Left lung (tissue), 10 donors: ENCODE data around the gene ANKFY1. TPM values are rescaled to one million over a fixed set of nuclear protein-coding genes. Genes with fewer than 3 reads are reported as not detected.

Source experiments
- ATAC-seq: fragments of 200-7000 bp; cut with Tn5 transposase; one replicate; pipeline ENCODE4 v1.9.1; 2020; ENCODE audit warnings: moderate library complexity
- DNase-seq, 4 donors: peaks; one replicate each; pipeline ENCODE4 v3.0.0-alpha.2; 2013 to 2020
- H3K27ac ChIP-seq, 2 donors: fragments of 200-600 bp; sonication (generic) in 1 of 2; one replicate each; pipeline versions ENCODE4 v1.5.0 to v1.8.0; 2020 to 2021
- H3K27me3 ChIP-seq, 2 donors: fragments of 200-600 bp; sonication (generic) in 1 of 2; one replicate each; pipeline versions ENCODE4 v1.5.0 to v1.8.0; 2020 to 2021
- H3K36me3 ChIP-seq, 2 donors: fragments of 200-600 bp; sonication (generic) in 1 of 2; one replicate each; pipeline versions ENCODE4 v1.5.0 to v1.8.0; 2020 to 2021
- H3K4me1 ChIP-seq, 2 donors: fragments of 200-600 bp; one replicate each; pipeline ENCODE4 v1.8.0; 2021
- H3K4me3 ChIP-seq, 2 donors: fragments of 200-600 bp; sonication (generic) in 1 of 2; one replicate each; pipeline versions ENCODE4 v1.5.0 to v1.8.0; 2020 to 2021; ENCODE audit warnings: mild to moderate bottlenecking in 1 of 2
- H3K9me3 ChIP-seq, 2 donors: fragments of 200-600 bp; sonication (generic) in 1 of 2; one replicate each; pipeline versions ENCODE4 v1.5.0 to v1.8.0; 2020 to 2021
- intact Hi-C, 2 donors: fragments of 100-400 bp; cut with DNase I; formaldehyde crosslinking; loops; one replicate each; pipeline versions ENCODE4 v1.11.2 to v1.14.2; 2022
- polyA plus RNA-seq, 6 donors: library from polyadenylated mRNA; unstranded; fragments of 120-200 nt; gene quantifications; one replicate each; pipeline ENCODE4 v1.2.1, GENCODE V29; 2013; ENCODE audit not compliant: insufficient read length in 6 of 6
- total RNA-seq, 2 donors: library from RNA; stranded (reverse); fragmentation: NEBNext Ultra II Directional; extraction: Animal tissue kit (Norgen Biotek cat#: 25700); gene quantifications; one replicate each; pipeline ENCODE4 v1.2.1, GENCODE V29; 2021
- TF ChIP-seq, protein P1 (sequence below), 2 donors: fragments of 200-600 bp; sonication (generic) in 1 of 2; IDR thresholded peaks; one replicate each; pipeline versions ENCODE4 v1.5.0 to v1.8.0; 2021; ENCODE audit warnings: antibody characterized with exemption in 2 of 2
- donor health status: DM: no; HTN: yes; CAD: no.
- donor health status: DM: no; HTN: no; CAD: no.

Gene ANKFY1
- total and polyA plus RNA-seq, 8 donors, result 52.9 to 76.9 (median 56.2) TPM

DNA sequence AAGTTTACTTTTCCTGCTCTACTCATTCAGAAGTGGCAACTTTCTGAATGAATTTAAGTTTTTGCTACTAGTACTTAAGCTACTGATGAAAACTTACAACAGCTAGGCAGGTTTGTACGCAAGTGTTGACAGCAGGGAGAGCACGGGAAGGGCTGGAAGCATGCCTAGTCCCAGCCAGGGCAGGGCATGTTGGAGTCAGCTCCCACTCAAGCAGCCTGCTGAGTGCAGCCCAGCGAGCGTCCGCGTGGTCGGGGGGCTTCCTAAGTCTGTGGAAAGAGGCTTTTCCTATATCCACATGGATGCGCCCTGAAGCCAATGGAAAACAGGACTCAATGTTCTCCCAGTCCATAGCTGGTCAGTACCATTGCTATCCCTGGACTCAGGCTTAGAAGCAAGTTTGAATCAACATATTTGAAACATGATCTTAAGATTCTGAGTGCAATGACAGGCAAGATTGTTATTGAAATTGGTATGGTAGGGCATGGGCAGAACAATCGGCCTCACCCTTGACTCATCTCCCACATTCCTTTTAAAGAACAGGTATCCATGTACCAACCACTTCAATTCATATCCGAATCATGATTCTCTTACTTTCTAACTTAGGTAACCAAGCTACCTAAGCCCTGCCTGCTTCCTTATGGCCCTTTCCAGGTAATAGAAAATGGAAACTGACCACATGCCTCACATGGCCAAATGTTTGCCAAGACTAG lies 98.3 kb downstream of the ANKFY1 start:
- Histone ChIP-seq H3K4me3 (no peak overlapping the region), H3K36me3 (peaks cover 0 to 67% of the 10 kb centered on the region in 2 donors), H3K27me3 (no peaks in the 10 kb centered on the region), H3K4me1 (peaks cover 0 to 31% of the 10 kb centered on the region in 2 donors), H3K9me3 (no peaks in the 10 kb centered on the region), H3K27ac (no peak overlapping the region)
- ATAC-seq, result no peak
- TF ChIP-seq, protein P1, sequence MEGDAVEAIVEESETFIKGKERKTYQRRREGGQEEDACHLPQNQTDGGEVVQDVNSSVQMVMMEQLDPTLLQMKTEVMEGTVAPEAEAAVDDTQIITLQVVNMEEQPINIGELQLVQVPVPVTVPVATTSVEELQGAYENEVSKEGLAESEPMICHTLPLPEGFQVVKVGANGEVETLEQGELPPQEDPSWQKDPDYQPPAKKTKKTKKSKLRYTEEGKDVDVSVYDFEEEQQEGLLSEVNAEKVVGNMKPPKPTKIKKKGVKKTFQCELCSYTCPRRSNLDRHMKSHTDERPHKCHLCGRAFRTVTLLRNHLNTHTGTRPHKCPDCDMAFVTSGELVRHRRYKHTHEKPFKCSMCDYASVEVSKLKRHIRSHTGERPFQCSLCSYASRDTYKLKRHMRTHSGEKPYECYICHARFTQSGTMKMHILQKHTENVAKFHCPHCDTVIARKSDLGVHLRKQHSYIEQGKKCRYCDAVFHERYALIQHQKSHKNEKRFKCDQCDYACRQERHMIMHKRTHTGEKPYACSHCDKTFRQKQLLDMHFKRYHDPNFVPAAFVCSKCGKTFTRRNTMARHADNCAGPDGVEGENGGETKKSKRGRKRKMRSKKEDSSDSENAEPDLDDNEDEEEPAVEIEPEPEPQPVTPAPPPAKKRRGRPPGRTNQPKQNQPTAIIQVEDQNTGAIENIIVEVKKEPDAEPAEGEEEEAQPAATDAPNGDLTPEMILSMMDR (IDR thresholded peaks at IDR 0.05), result no peak
- intact Hi-C loops, result no loop called here
- no peak for DNase-seq

DNA sequence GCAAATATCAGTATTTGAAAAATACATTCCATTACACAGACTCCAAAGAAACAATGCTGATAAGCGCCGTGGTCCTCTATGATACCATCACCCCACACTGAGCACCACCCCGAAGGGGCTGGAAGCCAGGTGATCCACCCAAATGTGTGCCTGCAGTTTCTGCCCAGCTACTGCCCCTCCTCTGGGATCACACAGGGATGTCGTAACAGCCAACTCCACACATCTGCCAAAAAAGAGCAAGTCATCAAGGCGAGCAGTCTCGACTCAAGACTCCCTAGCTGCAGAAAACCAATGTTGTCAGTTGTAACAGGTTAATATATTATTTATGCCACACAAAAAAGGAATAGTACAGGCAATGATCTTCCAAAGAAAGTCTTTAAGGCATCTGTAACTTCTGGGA lies 99.8 kb downstream of the ANKFY1 start:
- TF ChIP-seq, protein P1 (IDR thresholded peaks at IDR 0.05), result no peak
- Histone ChIP-seq H3K4me1 (peaks cover 0 to 31% of the 10 kb centered on the region in 2 donors), H3K27ac (no peak overlapping the region), H3K9me3 (no peaks in the 10 kb centered on the region), H3K4me3 (no peak overlapping the region), H3K36me3 (peaks cover 0 to 58% of the 10 kb centered on the region in 2 donors), H3K27me3 (no peaks in the 10 kb centered on the region)
- intact Hi-C loops, result no loop called here
- DNase-seq, result no peak
- no peak for ATAC-seq

DNA sequence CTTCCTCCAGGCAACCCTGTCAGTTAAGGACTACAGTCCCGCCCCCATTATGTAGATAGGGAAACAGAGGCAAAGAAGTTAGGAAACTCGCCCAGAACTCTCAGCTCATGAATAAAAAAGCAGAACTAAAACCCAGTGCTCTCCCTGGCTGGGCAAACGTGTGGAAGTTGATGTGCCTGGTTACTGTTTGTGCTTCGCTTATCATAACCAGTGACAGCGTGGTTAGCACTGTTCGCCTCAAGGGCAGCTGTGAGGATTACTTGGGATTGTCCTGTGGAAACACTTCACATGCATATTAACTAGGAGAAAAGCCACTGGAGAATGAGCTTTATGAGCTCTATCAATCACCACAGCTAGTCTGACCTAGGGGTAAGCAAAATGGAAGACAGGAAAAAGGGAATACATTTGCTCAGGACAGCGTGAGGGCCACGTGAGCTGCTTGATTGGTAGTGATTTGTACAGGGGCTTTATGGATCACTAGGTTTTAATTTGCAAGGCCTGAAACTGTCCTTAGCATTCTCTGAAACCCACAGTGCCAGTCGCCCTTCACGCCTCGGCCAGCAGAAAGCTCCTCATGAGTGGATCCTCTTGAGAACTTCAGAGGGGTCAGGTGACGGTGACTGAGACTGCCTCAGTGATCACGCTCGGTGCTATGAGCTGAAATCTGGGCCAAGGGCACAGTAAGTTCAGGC lies 100.9 kb downstream of the ANKFY1 start:
- DNase-seq, result no peak
- H3K36me3 ChIP-seq, result peaks cover 0 to 47% of the 10 kb centered on the region in 2 donors
- intact Hi-C loops, result no loop called here
- TF ChIP-seq, protein P1 (IDR thresholded peaks at IDR 0.05), result no peak
- ATAC-seq, result peak; percentile 32
- no peaks in the 10 kb centered on the region for H3K27me3 ChIP-seq
- H3K9me3 ChIP-seq, result no peaks in the 10 kb centered on the region
- peaks cover 0 to 31% of the 10 kb centered on the region in 2 donors for H3K4me1 ChIP-seq
- H3K4me3 ChIP-seq, result no peak overlapping the region
- peak overlapping the region in 1 of 2 donors; percentile 70 for H3K27ac ChIP-seq

DNA sequence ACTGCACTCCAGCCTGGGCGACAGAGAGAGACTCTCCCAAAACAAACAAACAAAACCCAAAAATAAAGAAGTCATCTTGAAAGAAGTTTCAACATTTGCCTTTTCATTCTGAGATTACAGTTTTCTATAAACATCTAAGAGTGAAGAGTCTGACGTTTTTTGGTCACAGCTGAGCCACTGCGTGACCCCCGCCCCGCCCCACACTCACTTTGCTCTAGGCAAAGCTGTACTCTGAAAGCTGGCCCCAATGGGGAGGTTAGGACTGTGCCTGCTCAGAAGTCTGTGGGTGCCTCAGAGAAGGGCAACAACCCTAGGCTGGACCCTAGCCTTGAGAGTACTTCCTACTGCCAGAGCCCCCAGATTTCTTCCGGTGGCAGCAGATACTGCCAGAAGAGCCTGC lies 101.5 kb downstream of the ANKFY1 start:
- peaks cover 0 to 46% of the 10 kb centered on the region in 2 donors for H3K36me3 ChIP-seq
- ATAC-seq (no peak), DNase-seq (no peak)
- no peak overlapping the region for H3K4me3 ChIP-seq
- intact Hi-C loops, result no loop called here
- H3K27me3 ChIP-seq, result no peaks in the 10 kb centered on the region
- H3K4me1 ChIP-seq, result peaks cover 0 to 31% of the 10 kb centered on the region in 2 donors
- peak overlapping the region in 1 of 2 donors; percentile 70 for H3K27ac ChIP-seq
- no peaks in the 10 kb centered on the region for H3K9me3 ChIP-seq
- TF ChIP-seq, protein P1 (IDR thresholded peaks at IDR 0.05), result no peak

DNA sequence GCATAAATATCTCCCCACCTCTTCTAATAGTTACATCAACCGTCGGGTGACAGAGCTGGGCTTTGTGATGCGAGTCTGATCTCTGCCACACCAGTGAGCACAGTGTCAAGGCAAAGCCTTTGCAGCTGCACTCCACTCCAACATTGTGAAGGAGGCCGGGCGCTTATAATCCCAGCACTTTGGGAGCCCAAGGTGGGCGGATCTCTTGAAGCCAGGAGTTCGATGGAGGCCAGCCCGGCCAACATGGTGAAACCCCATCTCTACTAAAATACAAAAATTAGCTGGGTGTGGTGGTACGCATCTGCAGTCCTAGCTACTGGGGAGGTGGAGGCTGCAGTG lies 101.8 kb downstream of the ANKFY1 start:
- TF ChIP-seq, protein P1 (IDR thresholded peaks at IDR 0.05), result no peak
- ATAC-seq (no peak), DNase-seq (no peak)
- peaks cover 0 to 46% of the 10 kb centered on the region in 2 donors for H3K36me3 ChIP-seq
- peak overlapping the region in 1 of 2 donors; percentile 70 for H3K27ac ChIP-seq
- H3K4me3 ChIP-seq, result no peak overlapping the region
- H3K27me3 ChIP-seq, result no peaks in the 10 kb centered on the region
- peaks cover 0 to 31% of the 10 kb centered on the region in 2 donors for H3K4me1 ChIP-seq
- intact Hi-C loops, result no loop called here
- H3K9me3 ChIP-seq, result no peaks in the 10 kb centered on the region
